ENCODE data around the gene GYS1. TPM values are rescaled to one million over a fixed set of nuclear protein-coding genes. Genes with fewer than 3 reads are reported as not detected.
"Not testable (repeated sequence)": the region's sequence is repeated elsewhere in the genome, so short reads cannot be mapped to it uniquely, and the experiment has no call there.

Gene GYS1
- polyA plus RNA-seq (2013, experiment 1 of 4), result 39.2 TPM
- 42.7 TPM for polyA plus RNA-seq (2013, experiment 2 of 4)
- 31.1 TPM for polyA plus RNA-seq (2013, experiment 3 of 4)
- 30.9 TPM for polyA plus RNA-seq (2013, experiment 4 of 4)

- H3K27ac ChIP-seq (ENCODE audit: insufficient read depth, low read depth, low read length, poor library complexity, severe bottlenecking), result peak within 1 kb of the TSS; percentile 71
- H3K9me3 ChIP-seq (ENCODE audit: control insufficient read depth, low read length), result no peaks in the 10 kb centered on the region
- H3K27me3 ChIP-seq (ENCODE audit: control insufficient read depth, insufficient read depth, low read length, poor library complexity, severe bottlenecking), result no peaks in the 10 kb centered on the region
- peaks cover 17% of the 10 kb centered on the region for H3K4me1 ChIP-seq (ENCODE audit: control insufficient read depth, insufficient read depth, low read length)
- peaks cover 3% of the 10 kb centered on the region for H3K36me3 ChIP-seq (ENCODE audit: control insufficient read depth, insufficient read depth, low read length)
- WGBS, 2 experiments, result 0 to 1% methylated on average over 56 of the region's 56 CpGs
- H3K4me3 ChIP-seq (ENCODE audit: insufficient read depth, low read depth, low read length), result peak within 1 kb of the TSS; percentile 73
These were observed at the start of gene GYS1, which contains the start of gene RUVBL2 for GRCh38 chr19:48993175-48994034. GYS1 (minus strand) TSS chr19:48993309; CDS start chr19:48993112, 197 bp downstream. RUVBL2 (plus strand) TSS chr19:48993887; CDS start chr19:48993912, 25 bp downstream.

- not testable (repeated sequence) for H3K27ac ChIP-seq (ENCODE audit: insufficient read depth, low read depth, low read length, poor library complexity, severe bottlenecking); H3K4me3 ChIP-seq (ENCODE audit: insufficient read depth, low read depth, low read length); H3K9me3 ChIP-seq (ENCODE audit: control insufficient read depth, low read length); H3K36me3 ChIP-seq (ENCODE audit: control insufficient read depth, insufficient read depth, low read length); H3K27me3 ChIP-seq (ENCODE audit: control insufficient read depth, insufficient read depth, low read length, poor library complexity, severe bottlenecking); H3K4me1 ChIP-seq (ENCODE audit: control insufficient read depth, insufficient read depth, low read length)
- WGBS, 2 experiments, result 91 to 93% methylated on average over 1 of the region's 4 CpGs
These were observed 49.6 kb upstream of the GYS1 start for GRCh38 chr19:49042666-49043065.

- Histone ChIP-seq H3K9me3 (ENCODE audit: control insufficient read depth, low read length) (no peaks in the 10 kb centered on the region), H3K27ac (ENCODE audit: insufficient read depth, low read depth, low read length, poor library complexity, severe bottlenecking) (no peak overlapping the region), H3K36me3 (ENCODE audit: control insufficient read depth, insufficient read depth, low read length) (no peaks in the 10 kb centered on the region), H3K4me3 (ENCODE audit: insufficient read depth, low read depth, low read length) (no peak overlapping the region), H3K4me1 (ENCODE audit: control insufficient read depth, insufficient read depth, low read length) (no peaks in the 10 kb centered on the region), H3K27me3 (ENCODE audit: control insufficient read depth, insufficient read depth, low read length, poor library complexity, severe bottlenecking) (no peaks in the 10 kb centered on the region)
- 83 to 84% methylated on average over 17 of the region's 17 CpGs for WGBS, 2 experiments
These were observed 49.1 kb upstream of the GYS1 start for GRCh38 chr19:49042177-49042576.

- not testable (repeated sequence) for H3K36me3 ChIP-seq (ENCODE audit: control insufficient read depth, insufficient read depth, low read length); H3K4me3 ChIP-seq (ENCODE audit: insufficient read depth, low read depth, low read length); H3K27ac ChIP-seq (ENCODE audit: insufficient read depth, low read depth, low read length, poor library complexity, severe bottlenecking); H3K4me1 ChIP-seq (ENCODE audit: control insufficient read depth, insufficient read depth, low read length); H3K9me3 ChIP-seq (ENCODE audit: control insufficient read depth, low read length); H3K27me3 ChIP-seq (ENCODE audit: control insufficient read depth, insufficient read depth, low read length, poor library complexity, severe bottlenecking)
- 75 to 95% methylated on average over 7 to 9 of the region's 9 CpGs for WGBS, 2 experiments
These were observed 46.6 kb upstream of the GYS1 start for GRCh38 chr19:49039736-49040135.

GRCh38 chr19:49038557-49039276, 45.6 kb upstream of the GYS1 start:
- WGBS, 2 experiments, result 86 to 90% methylated on average over 26 of the region's 26 CpGs
- H3K4me3 ChIP-seq (ENCODE audit: insufficient read depth, low read depth, low read length); H3K27ac ChIP-seq (ENCODE audit: insufficient read depth, low read depth, low read length, poor library complexity, severe bottlenecking); H3K27me3 ChIP-seq (ENCODE audit: control insufficient read depth, insufficient read depth, low read length, poor library complexity, severe bottlenecking); H3K9me3 ChIP-seq (ENCODE audit: control insufficient read depth, low read length); H3K36me3 ChIP-seq (ENCODE audit: control insufficient read depth, insufficient read depth, low read length); H3K4me1 ChIP-seq (ENCODE audit: control insufficient read depth, insufficient read depth, low read length): not testable (repeated sequence)

GRCh38 chr19:49038111-49038510, 45.0 kb upstream of the GYS1 start:
- H3K27ac ChIP-seq (ENCODE audit: insufficient read depth, low read depth, low read length, poor library complexity, severe bottlenecking); H3K4me3 ChIP-seq (ENCODE audit: insufficient read depth, low read depth, low read length); H3K9me3 ChIP-seq (ENCODE audit: control insufficient read depth, low read length); H3K36me3 ChIP-seq (ENCODE audit: control insufficient read depth, insufficient read depth, low read length); H3K4me1 ChIP-seq (ENCODE audit: control insufficient read depth, insufficient read depth, low read length); H3K27me3 ChIP-seq (ENCODE audit: control insufficient read depth, insufficient read depth, low read length, poor library complexity, severe bottlenecking): not testable (repeated sequence)
- 95 to 98% methylated on average over 6 of the region's 8 CpGs for WGBS, 2 experiments

- 56 to 61% methylated on average over 16 of the region's 18 CpGs for WGBS, 2 experiments
- not testable (repeated sequence) for H3K4me3 ChIP-seq (ENCODE audit: insufficient read depth, low read depth, low read length); H3K36me3 ChIP-seq (ENCODE audit: control insufficient read depth, insufficient read depth, low read length); H3K9me3 ChIP-seq (ENCODE audit: control insufficient read depth, low read length); H3K27ac ChIP-seq (ENCODE audit: insufficient read depth, low read depth, low read length, poor library complexity, severe bottlenecking); H3K27me3 ChIP-seq (ENCODE audit: control insufficient read depth, insufficient read depth, low read length, poor library complexity, severe bottlenecking); H3K4me1 ChIP-seq (ENCODE audit: control insufficient read depth, insufficient read depth, low read length)
These were observed 43.7 kb upstream of the GYS1 start, which contains the start of gene CGB1 for GRCh38 chr19:49036815-49037214. CGB1 (minus strand) TSS chr19:49036895; CDS start chr19:49036711, 184 bp downstream.

- H3K9me3 ChIP-seq (ENCODE audit: control insufficient read depth, low read length); H3K27me3 ChIP-seq (ENCODE audit: control insufficient read depth, insufficient read depth, low read length, poor library complexity, severe bottlenecking); H3K4me1 ChIP-seq (ENCODE audit: control insufficient read depth, insufficient read depth, low read length); H3K36me3 ChIP-seq (ENCODE audit: control insufficient read depth, insufficient read depth, low read length); H3K4me3 ChIP-seq (ENCODE audit: insufficient read depth, low read depth, low read length); H3K27ac ChIP-seq (ENCODE audit: insufficient read depth, low read depth, low read length, poor library complexity, severe bottlenecking): not testable (repeated sequence)
- 77 to 78% methylated on average over 28 of the region's 28 CpGs for WGBS, 2 experiments
These were observed 38.7 kb upstream of the GYS1 start, which contains the start of gene CGB2 for GRCh38 chr19:49031642-49032301. CGB2 (plus strand) TSS chr19:49031890; CDS start chr19:49032096, 206 bp downstream.

DNA sequence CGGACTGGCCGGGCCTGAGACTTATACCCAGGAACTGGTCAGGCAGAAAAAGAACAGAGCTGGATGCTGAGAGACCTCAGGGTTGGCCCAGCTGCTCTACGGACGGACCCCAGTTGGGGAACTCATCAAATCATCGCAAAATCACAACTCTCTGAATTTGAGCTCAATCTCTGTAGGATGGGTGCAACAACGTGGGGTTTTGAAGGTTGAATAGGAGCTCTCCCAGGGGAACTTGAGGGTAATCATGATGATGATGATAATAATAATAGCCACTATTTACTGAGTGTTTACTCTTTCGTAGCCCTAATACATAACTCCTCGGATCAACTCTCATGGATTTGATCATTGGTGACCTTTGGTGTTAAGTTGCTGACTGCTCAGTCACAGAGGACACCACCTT, 37.2 kb upstream of the GYS1 start:
- H3K27me3 ChIP-seq (ENCODE audit: control insufficient read depth, insufficient read depth, low read length, poor library complexity, severe bottlenecking); H3K27ac ChIP-seq (ENCODE audit: insufficient read depth, low read depth, low read length, poor library complexity, severe bottlenecking); H3K9me3 ChIP-seq (ENCODE audit: control insufficient read depth, low read length); H3K4me1 ChIP-seq (ENCODE audit: control insufficient read depth, insufficient read depth, low read length); H3K4me3 ChIP-seq (ENCODE audit: insufficient read depth, low read depth, low read length); H3K36me3 ChIP-seq (ENCODE audit: control insufficient read depth, insufficient read depth, low read length): not testable (repeated sequence)
- 97 to 98% methylated on average over 4 of the region's 8 CpGs for WGBS, 2 experiments

GRCh38 chr19:49029749-49030148, 36.6 kb upstream of the GYS1 start:
- 85 to 88% methylated on average over 14 of the region's 14 CpGs for WGBS, 2 experiments
- H3K9me3 ChIP-seq (ENCODE audit: control insufficient read depth, low read length); H3K27ac ChIP-seq (ENCODE audit: insufficient read depth, low read depth, low read length, poor library complexity, severe bottlenecking); H3K36me3 ChIP-seq (ENCODE audit: control insufficient read depth, insufficient read depth, low read length); H3K4me1 ChIP-seq (ENCODE audit: control insufficient read depth, insufficient read depth, low read length); H3K4me3 ChIP-seq (ENCODE audit: insufficient read depth, low read depth, low read length); H3K27me3 ChIP-seq (ENCODE audit: control insufficient read depth, insufficient read depth, low read length, poor library complexity, severe bottlenecking): not testable (repeated sequence)

Data from ectodermal cell (in vitro differentiated cells).